ENCODE results near the gene GGTLC1. TPM values are rescaled to one million over a fixed set of nuclear protein-coding genes. Genes with fewer than 3 reads are reported as not detected.

GGTLC1 gene
- total and polyA plus RNA-seq, 2 of the 8 experiments (the other 6 are each of a cell fraction or from before 2014, with no cell fraction given), result not detected

- Histone ChIP-seq H3K4me3 (ENCODE audit: extremely low read depth in 1 of 4, insufficient read depth in 2 of 4, low read depth in 3 of 4, low read length in 4 of 4) (no peak overlapping the region), H3K79me1 (ENCODE audit: low read depth, low read length) (no peaks in the 10 kb centered on the region; the same call in 1 of the 2 replicates), H3K27ac (ENCODE audit: low read depth, low read length) (no peak overlapping the region), H2BK5ac (ENCODE audit: low read depth, low read length) (no peak overlapping the region), H3K79me2 (ENCODE audit: control insufficient read depth in 1 of 2, insufficient read depth in 2 of 2, low read length in 2 of 2) (no peaks in the 10 kb centered on the region), H3K23me2 (ENCODE audit: low read depth, low read length) (no peaks in the 10 kb centered on the region), H3K36me3 (ENCODE audit: control insufficient read depth in 2 of 4, insufficient read depth in 4 of 4, low read length in 3 of 4) (no peaks in the 10 kb centered on the region), H2BK12ac (ENCODE audit: low read depth, low read length) (no peak overlapping the region), H2AFZ (ENCODE audit: low read length) (0 out of 2 replicates have a peak overlapping the region, but pooled peaks have one; percentile 47), H3K4me1 (replicated peaks in 1 of 4; ENCODE audit: control insufficient read depth in 3 of 4, insufficient read depth in 4 of 4, low read length in 3 of 4) (no peaks in the 10 kb centered on the region), H3K23ac (ENCODE audit: insufficient read length) (no peak overlapping the region), H2BK120ac (replicated peaks; ENCODE audit: low read depth, low read length) (no peak overlapping the region), H3K18ac (ENCODE audit: extremely low read depth, low read length) (no peak overlapping the region), H4K8ac (ENCODE audit: extremely low read depth, insufficient read depth, low read length) (no peak overlapping the region), H4K91ac (replicated peaks; ENCODE audit: insufficient read length, low read length) (no peak overlapping the region), H2BK15ac (ENCODE audit: low read length) (no peak overlapping the region), H3K27me3 (replicated peaks in 1 of 4; ENCODE audit: control insufficient read depth in 3 of 4, extremely low read depth in 1 of 4, insufficient read depth in 3 of 4, low read length in 3 of 4) (no peaks in the 10 kb centered on the region), H3K56ac (replicated peaks; ENCODE audit: insufficient read length, low read depth, low read length) (no peak overlapping the region), H2AK5ac (ENCODE audit: low read depth, low read length) (no peak overlapping the region), H4K20me1 (replicated peaks in 1 of 2; ENCODE audit: control insufficient read depth in 1 of 2, insufficient read depth in 2 of 2, low read length in 2 of 2) (no peaks in the 10 kb centered on the region), H3K14ac (ENCODE audit: insufficient read length) (no peak overlapping the region), H4K5ac (ENCODE audit: insufficient read length, low read depth, low read length) (no peak overlapping the region), H3K9me3 (ENCODE audit: insufficient read depth in 2 of 2, low read depth in 1 of 2, low read length in 1 of 2) (no peaks in the 10 kb centered on the region), H3K9ac (replicated peaks in 1 of 4; ENCODE audit: extremely low read depth in 1 of 4, low read depth in 3 of 4, low read length in 3 of 4) (no peak overlapping the region), H3K4me2 (ENCODE audit: insufficient read depth in 1 of 2, low read depth in 2 of 2, low read length in 2 of 2) (no peak overlapping the region), H2BK20ac (ENCODE audit: low read length) (no peak overlapping the region), H3K4ac (replicated peaks; ENCODE audit: insufficient read length, low read depth, low read length) (no peak overlapping the region)
- DNase-seq (ENCODE audit: low read depth in 1 of 2, low spot score in 2 of 2), result no peak
- WGBS, 2 experiments (ENCODE audit: extremely low coverage in 1 of 2, insufficient coverage in 1 of 2, insufficient read length in 1 of 2, insufficient replicate concordance in 2 of 2, low coverage in 1 of 2, low lambda C conversion rate in 2 of 2, missing lambda C conversion rate in 1 of 2), result 95% methylated on average over 6 of the region's 6 CpGs; no CpG with 5 or more reads in 1 of the 2 experiments
- POLR2A ChIA-PET (ENCODE audit: partially characterized antibody), result interaction anchor here (0.8 kb wide), 1 partner anchor 9 kb away, joined by 5 read pairs; no protein-coding TSS in a partner anchor
- no peak for TF ChIP-seq RBBP5 (IDR thresholded peaks at IDR 0.05; ENCODE audit: borderline replicate concordance, low read depth, low read length)
- TF ChIP-seq KDM1A (IDR thresholded peaks at IDR 0.05; ENCODE audit: borderline replicate concordance, low read length), result no peak
- no peak for TF ChIP-seq CBX8 (IDR thresholded peaks at IDR 0.05; ENCODE audit: borderline replicate concordance, low read depth, low read length)
- no peak for TF ChIP-seq MAFK (IDR thresholded peaks at IDR 0.05; ENCODE audit: low read depth, low read length)
- TF ChIP-seq RAD21 (IDR thresholded peaks at IDR 0.05 in 1 of 2, conservative IDR thresholded peaks at IDR 0.05 in 1 of 2; ENCODE audit: low read depth in 2 of 2, low read length in 2 of 2), result no peak
- TF ChIP-seq CTBP2 (IDR thresholded peaks at IDR 0.05; ENCODE audit: borderline replicate concordance, insufficient read depth, insufficient read length, low read length), result no peak
- no peak for TF ChIP-seq EP300 (IDR thresholded peaks at IDR 0.05; ENCODE audit: borderline replicate concordance in 1 of 2, low read depth in 2 of 2, low read length in 2 of 2)
- CTCF ChIA-PET (ENCODE audit: partially characterized antibody), result interaction anchor here (1.0 to 2.4 kb wide), 3 partner anchors 9 to 90 kb away, joined by 3 to 6 read pairs (median 5); no protein-coding TSS in a partner anchor
- FAIRE-seq, result no peak
Measured at GRCh38 chr20:24027229-24027628, 38.6 kb upstream of the GGTLC1 start.

Data from H1 (cell line).